Panc1 (cell line): Measurements from ENCODE around the gene WDR77. TPM values are rescaled to one million over a fixed set of nuclear protein-coding genes. Genes with fewer than 3 reads are reported as not detected.
A peak's percentile ranks its signal among the peaks of the same experiment; 100 is the strongest.

Experiments
- ATAC-seq: fragments of 200-7000 bp; cut with Tn5 transposase; 2 replicates; pipeline ENCODE4 v1.9.1; 2020; ENCODE audit warnings: mild to moderate bottlenecking, moderate library complexity
- Bru-seq: library from RNA; stranded (reverse); fragments of 400-500 nt; gene quantifications from one replicate; lab custom pipeline; 2021; lab: Mats Ljungman, UMichigan
- BruChase-seq, 2 experiments: library from RNA; stranded (reverse); fragments of 400-500 nt; gene quantifications; one replicate each; lab custom pipeline; 2021; lab: Mats Ljungman, UMichigan
- BruUV-seq: library from RNA; stranded (reverse); fragments of 400-500 nt; replicated peaks from 2 replicates; lab custom pipeline; 2021; lab: Mats Ljungman, UMichigan
- CTCF ChIA-PET: fragments of 300-600 bp; sonication (Branson Sonifier 250); formaldehyde crosslinking; loops from one replicate; lab custom pipeline; 2022; ENCODE audit warnings: antibody characterized with exemption; lab: Charles Lee
- POLR2A ChIA-PET: fragments of 300-600 bp; sonication (Branson Sonifier 250); formaldehyde crosslinking; loops from one replicate; lab custom pipeline; 2022; ENCODE audit warnings: antibody characterized with exemption; lab: Charles Lee
- DNase-seq: peaks from one replicate; pipeline ENCODE4 v3.0.0-alpha.2; 2010; ENCODE audit warnings: low read depth, low spot score
- H3K27ac ChIP-seq: 2 replicates; pipeline ENCODE4 v1.5.1; 2011; ENCODE audit warnings: mild to moderate bottlenecking, low read length, inconsistent platforms
- H3K27me3 ChIP-seq: fragments of 200-500 bp; sonication (Bioruptor generic); 2 replicates; pipeline ENCODE4 v1.6.0; 2014; ENCODE audit warnings: low read length, inconsistent platforms; ENCODE audit not compliant: control insufficient read depth, insufficient read depth
- H3K36me3 ChIP-seq: fragments of 200-500 bp; sonication (Bioruptor generic); 2 replicates; pipeline ENCODE4 v1.5.1; 2014; ENCODE audit warnings: inconsistent platforms, mild to moderate bottlenecking, low read length, moderate library complexity; ENCODE audit not compliant: control insufficient read depth, insufficient read depth
- H3K4me1 ChIP-seq: 2 replicates; pipeline ENCODE4 v1.5.1; 2011; ENCODE audit warnings: inconsistent platforms, mild to moderate bottlenecking, low read length, moderate library complexity; ENCODE audit not compliant: control insufficient read depth, insufficient read depth
- H3K4me3 ChIP-seq, 2 experiments: 2 replicates each; pipeline ENCODE4 v1.5.1; 2011 to 2012; ENCODE audit warnings: low read depth in 2 of 2, low read length in 2 of 2, mild to moderate bottlenecking in 2 of 2, inconsistent platforms in 1 of 2, moderate library complexity in 1 of 2
- H3K9me3 ChIP-seq: fragments of 200-500 bp; sonication (Bioruptor generic); 2 replicates; pipeline ENCODE4 v1.5.1; 2014; ENCODE audit warnings: low read depth, mild to moderate bottlenecking, inconsistent platforms, low read length, moderate library complexity; ENCODE audit not compliant: control insufficient read depth, insufficient read depth
- POLR2AphosphoS5 ChIP-seq: IDR thresholded peaks from 2 replicates; pipeline ENCODE4 v1.6.1; 2012; ENCODE audit warnings: mild to moderate bottlenecking, low read depth, low read length, moderate library complexity
- SIN3A ChIP-seq: IDR thresholded peaks from 2 replicates; pipeline ENCODE4 v1.6.1; 2012; ENCODE audit warnings: low read depth, mild to moderate bottlenecking, low read length, moderate library complexity, borderline replicate concordance; ENCODE audit not compliant: insufficient read depth
- TCF7L2 ChIP-seq: IDR thresholded peaks from 2 replicates; pipeline ENCODE4 v1.6.1; 2011; ENCODE audit warnings: mild to moderate bottlenecking, low read depth, low read length, inconsistent platforms
- in situ Hi-C: cut with HindIII; loops from 2 replicates; pipeline ENCODE4 v1.10.0; 2016; ENCODE audit warnings: low sequenced_read_pairs, low pct_unique_long_range_greater_than_20kb
- intact Hi-C: fragments of 100-400 bp; cut with micrococcal nuclease; formaldehyde crosslinking; loops from one replicate; pipeline ENCODE4 v1.10.0; 2022; ENCODE audit not compliant: unreplicated experiment
- long read RNA-seq: library from polyadenylated mRNA; unstranded; transcript quantifications from one replicate; pipeline ENCODE4 v2.0.0, GENCODE V29; 2021; ENCODE audit not compliant: unreplicated experiment
- polyA plus RNA-seq: library from polyadenylated mRNA; unstranded; fragments of >200 nt; gene quantifications from one replicate; pipeline ENCODE4 v1.2.1, GENCODE V29; 2012; ENCODE audit warnings: missing spikeins; ENCODE audit not compliant: insufficient read length
- total RNA-seq: library from RNA; stranded (reverse); gene quantifications from one replicate; pipeline ENCODE4 v1.2.1, GENCODE V29; 2021; ENCODE audit not compliant: unreplicated experiment
- TF ChIP-seq, protein P1 (sequence below): fragments of 450-650 bp; IDR thresholded peaks from 2 replicates; pipeline ENCODE4 v1.5.1; 2017; ENCODE audit warnings: mild to moderate bottlenecking

Gene WDR77
- 49.9 TPM for total RNA-seq
- polyA plus RNA-seq: 57.2 TPM
- percentile 85 among the genes with signal in this experiment for Bru-seq, nascent RNA
- BruChase-seq, experiment 1, labeled RNA remaining after a 2-hour chase: percentile 87 among the genes with signal in this experiment
- percentile 87 among the genes with signal in this experiment for BruChase-seq, experiment 2, labeled RNA remaining after a 6-hour chase
- long read RNA-seq, transcript WDR77-201 (10 exons, 2,576 nt): major isoform, 120 of 147 reads
- long read RNA-seq, partial matches to known transcripts: 12 of 147 reads
- long read RNA-seq, other reads (novel, unspliced or antisense): 15 of 147 reads

- in situ Hi-C loops: no loop called here
- TF ChIP-seq POLR2AphosphoS5 (peak; percentile 53), TCF7L2 (no peak), SIN3A (0 out of 2 replicates have a peak, but pooled peaks have one; percentile 66)
- TF ChIP-seq, protein P1, sequence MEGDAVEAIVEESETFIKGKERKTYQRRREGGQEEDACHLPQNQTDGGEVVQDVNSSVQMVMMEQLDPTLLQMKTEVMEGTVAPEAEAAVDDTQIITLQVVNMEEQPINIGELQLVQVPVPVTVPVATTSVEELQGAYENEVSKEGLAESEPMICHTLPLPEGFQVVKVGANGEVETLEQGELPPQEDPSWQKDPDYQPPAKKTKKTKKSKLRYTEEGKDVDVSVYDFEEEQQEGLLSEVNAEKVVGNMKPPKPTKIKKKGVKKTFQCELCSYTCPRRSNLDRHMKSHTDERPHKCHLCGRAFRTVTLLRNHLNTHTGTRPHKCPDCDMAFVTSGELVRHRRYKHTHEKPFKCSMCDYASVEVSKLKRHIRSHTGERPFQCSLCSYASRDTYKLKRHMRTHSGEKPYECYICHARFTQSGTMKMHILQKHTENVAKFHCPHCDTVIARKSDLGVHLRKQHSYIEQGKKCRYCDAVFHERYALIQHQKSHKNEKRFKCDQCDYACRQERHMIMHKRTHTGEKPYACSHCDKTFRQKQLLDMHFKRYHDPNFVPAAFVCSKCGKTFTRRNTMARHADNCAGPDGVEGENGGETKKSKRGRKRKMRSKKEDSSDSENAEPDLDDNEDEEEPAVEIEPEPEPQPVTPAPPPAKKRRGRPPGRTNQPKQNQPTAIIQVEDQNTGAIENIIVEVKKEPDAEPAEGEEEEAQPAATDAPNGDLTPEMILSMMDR: no peak
- Histone ChIP-seq H3K27me3 (no peaks in the 10 kb centered on the region), H3K4me1 (peaks cover 22% of the 10 kb centered on the region), H3K9me3 (no peaks in the 10 kb centered on the region), H3K36me3 (peaks cover 35% of the 10 kb centered on the region), H3K27ac (peak within 1 kb of the TSS; percentile 94), H3K4me3 (peak within 1 kb of the TSS; percentile 94 to 97)
- intact Hi-C loops: no loop called here
- POLR2A ChIA-PET: interaction anchor here (0.6 kb wide), 1 partner anchor 304 kb away, joined by 13 read pairs; no protein-coding TSS in a partner anchor
- ATAC-seq: peak; percentile 97
- BruUV-seq: no TSS peak
- CTCF ChIA-PET: no interaction called here
- DNase-seq: peak; percentile 94
Observed at GRCh38 chr1:111448918-111449702, at the start of gene WDR77, which contains the start of gene ATP5PB. TSS of gene WDR77 (minus strand) at chr1:111449256. CDS start at chr1:111449169, 87 bp downstream. TSS of gene ATP5PB (plus strand) at chr1:111449464. CDS start at chr1:111449542, 78 bp downstream.

- H3K27me3 ChIP-seq: no peaks in the 10 kb centered on the region; the same call in 1 of the 2 replicates
- H3K36me3 ChIP-seq: no peaks in the 10 kb centered on the region
- H3K9me3 ChIP-seq: no peaks in the 10 kb centered on the region
- ChIA-PET CTCF (no interaction called here), POLR2A (no interaction called here)
- no TSS peak for BruUV-seq
- no peak for DNase-seq
- TF ChIP-seq SIN3A: no peak
- H3K4me3 ChIP-seq: no peak overlapping the region
- in situ Hi-C loops: no loop called here
- ATAC-seq: no peak
- H3K4me1 ChIP-seq: no peaks in the 10 kb centered on the region
- H3K27ac ChIP-seq: no peak overlapping the region
- intact Hi-C loops: no loop called here
Observed at GRCh38 chr1:111497592-111497991, 48.5 kb upstream of the WDR77 start.

DNA sequence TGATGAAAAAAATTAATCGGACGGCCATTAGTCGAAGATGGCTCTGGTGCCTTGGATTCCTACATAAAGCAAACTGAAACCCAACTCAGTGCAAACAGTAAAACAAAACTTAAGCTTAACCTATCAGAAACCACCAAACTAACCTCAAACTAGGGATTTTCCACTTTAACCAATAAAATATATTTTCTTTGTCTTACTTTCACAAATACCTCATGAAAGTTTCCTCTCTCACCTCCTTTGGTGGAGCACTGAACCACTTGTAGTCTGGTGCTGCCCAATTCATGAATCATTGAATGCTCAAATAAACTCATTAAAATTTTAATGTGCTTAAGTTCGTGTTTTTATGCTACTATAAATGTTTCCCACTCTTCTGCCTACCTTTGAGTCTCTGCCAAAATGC is 47.3 kb upstream of the WDR77 start:
- DNase-seq (no peak), ATAC-seq (no peak)
- POLR2A ChIA-PET: no interaction called here
- H3K4me3 ChIP-seq: no peak overlapping the region
- no peaks in the 10 kb centered on the region for H3K36me3 ChIP-seq
- in situ Hi-C loops: no loop called here
- no TSS peak for BruUV-seq
- intact Hi-C loops: no loop called here
- TF ChIP-seq TCF7L2: no peak
- TF ChIP-seq POLR2AphosphoS5: no peak
- no peak for TF ChIP-seq SIN3A
- TF ChIP-seq, protein P1: no peak
- no peaks in the 10 kb centered on the region for H3K9me3 ChIP-seq
- no peaks in the 10 kb centered on the region for H3K4me1 ChIP-seq
- no peaks in the 10 kb centered on the region; the same call in 1 of the 2 replicates for H3K27me3 ChIP-seq
- H3K27ac ChIP-seq: no peak overlapping the region
- CTCF ChIA-PET: no interaction called here
